GM21528 (cell line): ENCODE data around the gene NFIX.

Experiments
- ATAC-seq: cut with Tn5 transposase; IDR thresholded peaks from one replicate; pipeline ENCODE4 v1.9.1; 2021; ENCODE audit warnings: mild to moderate bottlenecking, moderate library complexity; ENCODE audit not compliant: unreplicated experiment, low FRiP score

Gene NFIX

GRCh38 chr19:13135068-13136062 lies 140.1 kb downstream of the NFIX start:
- no peak for ATAC-seq

DNA sequence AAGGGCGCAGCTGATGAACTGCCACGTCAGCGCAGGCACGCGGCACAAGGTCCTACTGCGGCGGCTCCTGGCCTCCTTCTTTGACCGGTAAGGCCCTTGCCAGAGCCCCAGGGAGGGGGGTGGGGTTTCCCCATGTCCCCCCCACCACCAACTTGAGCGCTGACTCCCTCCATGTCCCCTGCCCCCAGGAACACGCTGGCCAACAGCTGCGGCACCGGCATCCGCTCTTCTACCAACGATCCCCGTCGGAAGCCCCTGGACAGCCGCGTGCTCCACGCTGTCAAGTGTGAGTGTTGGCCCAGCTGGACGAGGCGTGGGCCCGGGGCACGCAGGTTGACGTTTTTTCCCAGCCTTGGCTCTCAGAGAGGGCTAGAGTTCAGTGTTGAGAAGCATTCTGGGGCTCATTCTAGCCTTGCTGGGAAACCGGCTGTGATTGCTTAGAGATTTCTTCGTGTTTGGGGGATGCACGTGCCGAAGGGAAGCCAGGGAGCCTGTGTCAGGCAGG lies 142.1 kb downstream of the NFIX start:
- ATAC-seq: no peak

DNA sequence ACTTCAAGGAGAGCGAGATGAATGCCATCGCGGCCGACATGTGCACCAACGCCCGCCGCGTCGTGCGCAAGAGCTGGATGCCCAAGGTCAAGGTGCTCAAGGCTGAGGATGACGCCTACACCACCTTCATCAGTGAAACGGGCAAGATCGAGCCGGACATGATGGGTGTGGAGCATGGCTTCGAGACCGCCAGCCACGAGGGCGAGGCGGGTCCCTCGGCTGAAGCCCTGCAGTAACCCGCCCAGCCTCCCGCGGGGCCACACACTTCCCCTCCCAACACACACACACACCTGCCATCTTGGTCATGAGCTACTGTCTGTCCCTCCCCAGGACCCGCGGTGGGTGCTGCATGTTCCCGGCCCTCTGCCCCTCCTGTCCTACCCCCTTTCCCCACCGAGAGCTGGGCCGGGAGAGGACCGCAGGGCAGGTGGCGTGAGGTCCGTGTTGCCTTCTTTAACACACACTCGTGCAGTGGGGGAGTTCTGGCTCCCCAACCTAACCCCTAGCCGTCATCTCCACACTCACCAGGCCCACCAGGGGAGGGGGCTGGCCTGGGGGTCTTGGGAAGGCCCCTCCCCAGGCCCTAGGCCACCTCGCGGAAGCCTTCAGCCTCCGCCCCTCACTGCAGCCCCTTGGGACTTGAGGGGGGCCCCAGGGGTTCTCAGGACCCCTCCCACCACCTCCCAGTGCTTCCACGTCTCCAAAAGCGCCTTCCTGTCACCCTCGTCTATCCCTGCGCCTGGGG lies 143.1 kb downstream of the NFIX start:
- no peak for ATAC-seq

GRCh38 chr19:13138916-13139198 lies 143.6 kb downstream of the NFIX start:
- ATAC-seq: no peak

- ATAC-seq: no peak
Observed at GRCh38 chr19:13139633-13140311, 144.5 kb downstream of the NFIX start.

DNA sequence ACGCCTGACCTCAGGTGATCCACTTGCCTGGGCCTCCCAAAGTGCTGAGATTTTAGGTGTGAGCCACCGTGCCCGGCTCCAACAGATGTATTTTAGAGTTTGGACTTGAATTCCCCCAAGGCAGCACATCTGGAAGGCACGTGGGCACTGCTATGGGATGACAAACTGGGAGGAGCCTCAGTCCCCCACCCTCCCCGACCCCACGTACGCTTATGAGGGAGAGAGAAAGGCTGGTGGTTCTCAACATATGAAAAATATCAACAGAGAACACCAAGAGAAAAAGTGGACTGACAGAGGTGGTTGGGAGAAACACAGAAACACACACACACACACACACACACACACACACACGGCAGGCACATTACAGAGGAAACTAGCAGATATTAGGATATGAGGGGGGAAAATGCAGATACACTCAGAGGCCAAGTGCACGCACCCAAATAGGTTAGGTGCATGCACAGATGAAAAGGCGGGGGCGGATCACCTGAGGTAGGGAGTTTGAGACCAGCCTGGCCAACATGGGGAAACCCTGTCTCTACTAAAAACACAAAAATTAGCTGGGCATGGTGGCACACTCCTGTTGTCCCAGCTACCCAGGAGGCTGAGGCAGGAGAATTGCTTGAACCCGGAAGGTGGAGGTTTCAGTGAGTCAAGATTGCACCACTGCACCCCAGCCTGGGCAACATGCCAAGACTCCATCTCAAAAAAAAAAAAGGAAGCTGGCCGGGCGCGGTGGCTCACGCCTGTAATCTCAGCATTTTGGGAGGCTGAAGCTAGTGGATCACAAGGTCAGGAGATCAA lies 151.7 kb downstream of the NFIX start:
- no peak for ATAC-seq
